GM12892 (cell line): ENCODE results near the gene VSIR.

Experiments used
- DNase-seq: peaks from one replicate; pipeline ENCODE4 v3.0.0; 2011; ENCODE audit not compliant: insufficient read length
- FAIRE-seq: peaks from 2 replicates; lab custom pipeline; 2011; peaks lifted over from hg19 to GRCh38; lab: Jason Lieb, UNC
- POLR2A ChIP-seq: IDR thresholded peaks from 2 replicates; pipeline ENCODE4 v1.6.1; 2011; ENCODE audit warnings: low read depth, low read length, control low read depth
- POLR2AphosphoS5 ChIP-seq: IDR thresholded peaks from 2 replicates; pipeline ENCODE4 v1.6.1; 2011; ENCODE audit warnings: low read depth, low read length, control low read depth
- TAF1 ChIP-seq: IDR thresholded peaks from 2 replicates; pipeline ENCODE4 v1.6.1; 2011; ENCODE audit warnings: low read depth, mild to moderate bottlenecking, control low read depth, low read length, borderline replicate concordance

VSIR gene

DNA sequence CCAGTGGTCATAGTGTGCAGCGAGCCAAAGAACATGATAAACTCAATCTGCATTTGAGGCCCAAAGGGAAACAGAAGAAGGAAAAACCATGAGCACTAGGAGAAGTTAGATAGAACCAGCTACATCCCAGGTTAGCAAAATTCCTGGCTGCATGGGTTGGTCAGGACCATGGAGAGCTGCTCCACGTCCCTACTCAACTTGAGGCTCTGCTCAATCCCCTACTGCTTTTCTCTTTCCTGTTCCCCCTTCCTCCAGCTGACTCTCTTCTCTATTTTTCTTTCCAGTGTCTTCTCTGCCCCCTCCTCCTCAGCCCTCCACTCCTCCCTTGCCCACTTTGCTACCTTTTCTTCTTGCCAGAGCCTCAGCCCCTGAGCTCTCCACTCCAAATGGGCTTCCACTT, 21.9 kb upstream of the VSIR start:
- TF ChIP-seq TAF1 = no peak
- no peak for TF ChIP-seq POLR2A
- TF ChIP-seq POLR2AphosphoS5 = no peak
- FAIRE-seq (no peak), DNase-seq (no peak)

- FAIRE-seq = peak; percentile 71
These were observed 17.6 kb upstream of the VSIR start for GRCh38 chr10:71790749-71791440.

GRCh38 chr10:71789871-71790270, 16.6 kb upstream of the VSIR start:
- no peak for FAIRE-seq
- TF ChIP-seq TAF1 = no peak
- TF ChIP-seq POLR2AphosphoS5 = no peak
- no peak for TF ChIP-seq POLR2A

More at GRCh38 chr10:71790749-71791440, 17.6 kb upstream of the VSIR start:
- TF ChIP-seq POLR2A (no peak), POLR2AphosphoS5 (no peak), TAF1 (no peak)
- peak; percentile 58 for DNase-seq

DNA sequence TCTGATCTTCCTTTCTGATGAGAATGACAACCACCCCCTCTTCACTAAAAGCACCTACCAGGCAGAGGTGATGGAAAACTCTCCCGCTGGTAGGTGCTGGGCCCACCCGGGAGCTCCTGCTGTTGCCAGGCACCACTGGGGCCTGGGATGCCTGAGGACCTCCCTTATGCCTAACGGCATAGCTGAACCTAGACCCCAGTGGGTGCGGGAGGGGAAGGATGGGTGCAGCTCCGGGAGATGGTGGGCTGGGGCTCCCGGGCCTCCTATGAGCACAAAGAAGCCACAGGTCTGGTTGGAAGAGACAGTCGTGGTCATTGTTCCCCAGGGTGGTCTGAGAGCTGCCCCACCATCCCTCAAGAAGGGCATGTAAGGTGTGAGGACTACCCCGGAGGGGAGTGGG, 15.6 kb upstream of the VSIR start:
- FAIRE-seq (no peak), DNase-seq (no peak)
- TF ChIP-seq POLR2AphosphoS5 (no peak), POLR2A (no peak), TAF1 (no peak)

More at GRCh38 chr10:71789871-71790270, 16.6 kb upstream of the VSIR start:
- DNase-seq = no peak

- DNase-seq = no peak
- no peak for FAIRE-seq
- TF ChIP-seq POLR2AphosphoS5 (no peak), TAF1 (no peak), POLR2A (no peak)
These were observed 11.5 kb upstream of the VSIR start for GRCh38 chr10:71784679-71785272.

DNA sequence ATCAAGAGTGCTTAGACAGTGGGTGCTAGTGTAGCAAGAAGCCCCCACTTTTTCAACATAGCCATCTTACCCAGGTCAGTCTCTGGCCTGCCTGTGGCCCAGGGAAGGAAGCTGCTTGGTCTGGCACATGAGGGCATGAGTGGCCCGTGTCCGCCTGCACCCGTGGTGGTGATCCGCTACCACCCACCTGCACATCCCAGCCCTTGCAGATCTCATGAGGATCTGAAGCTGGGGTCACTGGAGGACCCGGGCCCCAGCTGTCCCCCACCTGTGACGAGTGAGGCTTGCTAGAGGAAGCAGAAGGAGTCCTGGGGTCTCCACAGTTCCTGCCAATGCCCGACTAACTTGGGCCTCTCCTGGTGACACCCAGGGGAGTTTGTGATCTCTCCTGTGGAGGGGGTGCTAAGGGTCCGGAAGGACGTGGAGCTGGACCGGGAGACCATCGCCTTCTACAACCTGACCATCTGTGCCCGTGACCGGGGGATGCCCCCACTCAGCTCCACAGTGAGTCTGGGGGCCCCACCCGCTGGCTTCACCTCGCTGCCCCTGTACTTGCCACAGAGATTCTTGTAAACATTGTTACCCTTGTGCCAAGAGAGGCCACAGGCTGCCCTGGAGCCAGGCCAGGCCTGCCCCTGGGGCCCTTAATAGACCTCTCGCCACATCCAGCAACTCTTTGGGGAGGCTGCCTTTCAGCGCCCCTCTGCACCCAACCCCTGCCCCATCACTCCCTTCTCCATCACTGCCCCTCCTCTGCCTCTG, 10.8 kb upstream of the VSIR start:
- FAIRE-seq (no peak), DNase-seq (no peak)
- no peak for TF ChIP-seq TAF1
- no peak for TF ChIP-seq POLR2A
- no peak for TF ChIP-seq POLR2AphosphoS5

- DNase-seq (no peak), FAIRE-seq (no peak)
- no peak for TF ChIP-seq POLR2AphosphoS5
These were observed 9.7 kb upstream of the VSIR start for GRCh38 chr10:71782917-71783490.

DNA sequence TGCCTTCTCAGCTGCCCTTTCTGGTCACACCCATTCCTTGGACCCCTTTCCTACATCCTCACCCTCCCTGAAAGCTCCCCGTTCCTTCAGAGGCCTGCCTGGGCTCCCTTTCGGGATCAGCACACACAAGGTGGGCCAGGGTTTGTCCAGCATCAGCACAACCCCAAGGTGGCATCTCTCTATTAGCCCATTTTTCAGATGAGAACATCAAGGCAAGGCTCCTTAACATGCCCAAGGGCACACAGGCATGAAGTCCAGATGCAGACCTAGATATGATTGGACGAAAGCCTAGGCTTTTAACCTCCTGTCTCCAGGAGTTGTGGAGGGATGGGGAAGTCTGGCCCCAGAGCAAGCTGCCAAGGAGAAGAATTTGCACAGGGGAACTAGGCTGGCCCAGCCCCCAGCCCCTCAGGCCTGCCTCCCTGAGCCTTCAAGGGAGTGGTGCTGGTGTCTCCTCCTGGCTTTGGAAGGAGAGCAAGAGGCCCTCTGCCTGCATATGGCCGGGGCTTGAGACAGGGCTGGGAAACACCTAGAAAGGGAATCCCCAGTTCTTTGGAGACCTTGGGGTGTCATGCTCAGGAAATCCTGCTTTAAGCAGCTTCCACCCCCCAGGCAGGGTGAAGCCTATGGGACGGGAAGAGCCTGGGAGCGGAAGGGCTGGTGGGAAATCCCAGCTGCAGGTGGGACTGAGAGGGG, 9.0 kb upstream of the VSIR start:
- FAIRE-seq (no peak), DNase-seq (no peak)
- no peak for TF ChIP-seq POLR2A
- no peak for TF ChIP-seq POLR2AphosphoS5
- TF ChIP-seq TAF1 = no peak

DNA sequence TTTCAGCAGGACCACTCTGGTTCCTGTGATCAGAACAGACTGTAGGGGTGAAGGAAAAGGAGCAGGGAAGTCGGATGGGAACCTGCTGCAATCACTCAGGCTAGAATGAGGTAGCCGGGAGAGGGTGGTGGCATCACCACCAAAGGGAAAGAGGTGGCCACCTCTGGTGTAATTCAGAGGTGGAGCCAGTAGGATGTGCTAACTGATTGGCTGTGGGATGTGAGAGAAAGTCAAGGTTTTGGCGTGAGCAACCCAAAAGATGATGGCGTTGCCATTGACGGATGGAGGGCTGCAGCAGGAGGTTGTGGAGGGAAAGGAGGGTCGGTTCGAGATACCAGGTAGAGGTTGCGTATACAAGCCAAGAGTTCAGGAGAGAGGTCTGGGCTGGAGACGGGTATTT, 7.4 kb upstream of the VSIR start:
- TF ChIP-seq TAF1 (no peak), POLR2AphosphoS5 (no peak), POLR2A (no peak)
- DNase-seq (no peak), FAIRE-seq (no peak)

- no peak for TF ChIP-seq POLR2A
- TF ChIP-seq POLR2AphosphoS5 = no peak
- TF ChIP-seq TAF1 = no peak
- DNase-seq = no peak
- FAIRE-seq = no peak
These were observed 6.8 kb upstream of the VSIR start for GRCh38 chr10:71780156-71780555.

DNA sequence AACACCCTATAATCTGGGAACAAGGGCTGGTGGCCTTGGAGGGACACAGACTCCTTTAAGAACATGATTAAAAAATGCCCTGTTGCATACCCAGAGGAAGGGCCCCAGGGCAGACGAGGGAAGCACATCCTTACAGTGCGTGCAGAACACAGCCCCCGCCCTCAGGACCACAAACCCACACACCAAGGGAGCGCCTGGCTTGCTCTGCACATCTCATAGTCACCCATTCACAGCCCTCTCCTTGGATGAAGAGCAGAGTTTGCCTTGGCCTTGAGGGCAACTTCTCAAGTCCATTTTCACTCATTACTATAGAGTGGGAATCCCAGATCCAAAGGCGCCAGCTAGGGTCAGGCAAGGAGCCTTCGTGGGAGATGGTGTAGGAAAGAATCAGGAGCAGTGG, 6.3 kb upstream of the VSIR start:
- TF ChIP-seq POLR2AphosphoS5 (no peak), POLR2A (no peak), TAF1 (no peak)
- DNase-seq (no peak), FAIRE-seq (no peak)
